ENCODE data around the gene KIAA0513. TPM values are rescaled to one million over a fixed set of nuclear protein-coding genes. Genes with fewer than 3 reads are reported as not detected.

Gene KIAA0513
- total and polyA plus RNA-seq, 9 donors: 2.8 to 12.8 (median 7.1) TPM

DNA sequence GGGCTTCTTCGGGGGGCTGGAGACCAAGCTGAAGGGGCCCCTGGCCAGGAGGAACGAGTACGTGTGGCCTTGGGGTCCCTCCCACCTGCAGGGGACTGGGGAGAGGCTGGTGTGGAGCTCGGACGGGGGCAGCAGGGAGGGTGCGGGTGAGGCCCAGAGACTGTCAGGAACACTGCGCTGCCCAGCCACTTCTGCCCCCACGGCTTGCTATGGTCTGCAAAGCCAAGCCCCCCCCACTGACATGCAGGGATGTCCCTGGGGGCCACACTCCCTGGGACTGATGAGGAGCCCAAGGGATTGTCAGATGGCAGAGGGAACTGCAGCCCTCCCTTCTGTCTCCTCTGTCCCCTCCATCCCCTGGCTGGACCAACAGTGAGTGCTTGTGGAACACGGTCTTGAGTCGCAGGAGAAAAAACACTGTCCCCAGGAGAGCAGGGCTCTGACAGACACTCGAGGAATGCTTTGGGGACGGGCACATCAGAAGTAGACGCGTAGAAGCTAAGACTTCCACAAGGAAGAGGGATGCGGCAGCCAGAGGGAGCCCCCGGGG lies 50.1 kb downstream of the KIAA0513 start:
- WGBS, 3 donors: 88 to 91% (median 89%) methylated on average over 16 of the region's 16 CpGs

DNA sequence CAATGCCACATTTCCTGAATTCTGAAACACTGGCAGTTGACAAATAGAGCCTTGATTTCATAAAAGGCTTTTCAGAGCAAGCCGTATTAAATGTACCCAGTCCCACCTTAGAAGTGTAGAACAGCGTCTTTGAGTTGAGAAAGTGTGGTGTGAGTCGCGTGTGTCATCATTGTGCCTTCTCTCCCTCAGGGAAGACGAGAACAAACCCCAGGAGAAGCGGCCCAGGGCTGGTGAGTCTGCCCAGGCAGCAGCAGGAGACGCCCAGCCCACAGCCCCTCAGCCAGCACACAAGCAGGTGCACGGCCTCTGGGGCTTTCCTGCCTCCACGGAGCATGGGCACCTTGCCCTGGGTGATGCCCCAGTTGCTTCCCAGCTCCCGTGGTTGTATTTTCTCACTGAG lies 50.6 kb downstream of the KIAA0513 start:
- H3K36me3 ChIP-seq: no peaks in the 10 kb centered on the region

More for the DNA sequence above, 50.1 kb downstream of the KIAA0513 start:
- no peaks in the 10 kb centered on the region for H3K9me3 ChIP-seq
- no peak overlapping the region for H3K4me3 ChIP-seq
- TF ChIP-seq, protein P1, sequence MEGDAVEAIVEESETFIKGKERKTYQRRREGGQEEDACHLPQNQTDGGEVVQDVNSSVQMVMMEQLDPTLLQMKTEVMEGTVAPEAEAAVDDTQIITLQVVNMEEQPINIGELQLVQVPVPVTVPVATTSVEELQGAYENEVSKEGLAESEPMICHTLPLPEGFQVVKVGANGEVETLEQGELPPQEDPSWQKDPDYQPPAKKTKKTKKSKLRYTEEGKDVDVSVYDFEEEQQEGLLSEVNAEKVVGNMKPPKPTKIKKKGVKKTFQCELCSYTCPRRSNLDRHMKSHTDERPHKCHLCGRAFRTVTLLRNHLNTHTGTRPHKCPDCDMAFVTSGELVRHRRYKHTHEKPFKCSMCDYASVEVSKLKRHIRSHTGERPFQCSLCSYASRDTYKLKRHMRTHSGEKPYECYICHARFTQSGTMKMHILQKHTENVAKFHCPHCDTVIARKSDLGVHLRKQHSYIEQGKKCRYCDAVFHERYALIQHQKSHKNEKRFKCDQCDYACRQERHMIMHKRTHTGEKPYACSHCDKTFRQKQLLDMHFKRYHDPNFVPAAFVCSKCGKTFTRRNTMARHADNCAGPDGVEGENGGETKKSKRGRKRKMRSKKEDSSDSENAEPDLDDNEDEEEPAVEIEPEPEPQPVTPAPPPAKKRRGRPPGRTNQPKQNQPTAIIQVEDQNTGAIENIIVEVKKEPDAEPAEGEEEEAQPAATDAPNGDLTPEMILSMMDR (IDR thresholded peaks at IDR 0.05): no peak
- TF ChIP-seq EP300 (IDR thresholded peaks at IDR 0.05) (no peak), POLR2A (IDR thresholded peaks at IDR 0.05) (no peak)
- H3K4me1 ChIP-seq (ENCODE audit: insufficient read depth): no peaks in the 10 kb centered on the region
- no peak overlapping the region for H3K27ac ChIP-seq
- intact Hi-C loops (cut with DNase I): no loop called here
- DNase-seq: no peak
- H3K27me3 ChIP-seq: no peaks in the 10 kb centered on the region
- H3K36me3 ChIP-seq: no peaks in the 10 kb centered on the region

DNA sequence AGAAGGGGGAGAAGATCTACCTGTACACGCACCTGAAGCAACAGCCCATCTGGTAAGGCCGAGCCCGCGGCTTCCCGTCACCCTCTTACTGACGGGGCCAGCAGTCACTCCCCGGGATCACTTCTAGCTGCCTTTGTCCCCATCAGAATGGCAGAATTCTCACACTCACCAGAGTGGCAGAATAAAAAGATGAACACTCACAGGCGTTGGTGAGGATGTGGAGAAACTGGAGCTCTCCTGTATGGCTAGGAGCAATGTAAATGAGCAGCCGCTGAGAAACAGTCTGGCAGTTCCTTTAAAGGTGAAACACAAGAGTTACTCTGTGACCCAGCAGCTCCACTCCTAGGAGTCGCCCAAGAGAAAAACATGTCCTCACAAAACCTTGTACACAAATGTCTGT lies 51.4 kb downstream of the KIAA0513 start:
- Histone ChIP-seq H3K36me3 (no peaks in the 10 kb centered on the region), H3K4me1 (ENCODE audit: insufficient read depth) (no peaks in the 10 kb centered on the region), H3K4me3 (no peak overlapping the region), H3K9me3 (no peaks in the 10 kb centered on the region), H3K27ac (no peak overlapping the region), H3K27me3 (no peaks in the 10 kb centered on the region)
- TF ChIP-seq POLR2A (IDR thresholded peaks at IDR 0.05) (no peak), EP300 (IDR thresholded peaks at IDR 0.05) (no peak)
- TF ChIP-seq, protein P1 (IDR thresholded peaks at IDR 0.05): no peak
- WGBS, 3 donors: 97 to 98% (median 98%) methylated on average over 10 of the region's 10 CpGs
- intact Hi-C loops (cut with DNase I): no loop called here
- DNase-seq: no peak

More for the DNA sequence above, 50.6 kb downstream of the KIAA0513 start:
- H3K27me3 ChIP-seq: no peaks in the 10 kb centered on the region
- H3K4me3 ChIP-seq: no peak overlapping the region
- 86 to 95% (median 93%) methylated on average over 10 of the region's 10 CpGs for WGBS, 3 donors
- intact Hi-C loops (cut with DNase I): no loop called here
- no peaks in the 10 kb centered on the region for H3K4me1 ChIP-seq (ENCODE audit: insufficient read depth)
- no peak for DNase-seq
- no peak overlapping the region for H3K27ac ChIP-seq
- TF ChIP-seq, protein P1 (IDR thresholded peaks at IDR 0.05): no peak
- TF ChIP-seq POLR2A (IDR thresholded peaks at IDR 0.05): no peak
- no peak for TF ChIP-seq EP300 (IDR thresholded peaks at IDR 0.05)
- no peaks in the 10 kb centered on the region for H3K9me3 ChIP-seq

DNA sequence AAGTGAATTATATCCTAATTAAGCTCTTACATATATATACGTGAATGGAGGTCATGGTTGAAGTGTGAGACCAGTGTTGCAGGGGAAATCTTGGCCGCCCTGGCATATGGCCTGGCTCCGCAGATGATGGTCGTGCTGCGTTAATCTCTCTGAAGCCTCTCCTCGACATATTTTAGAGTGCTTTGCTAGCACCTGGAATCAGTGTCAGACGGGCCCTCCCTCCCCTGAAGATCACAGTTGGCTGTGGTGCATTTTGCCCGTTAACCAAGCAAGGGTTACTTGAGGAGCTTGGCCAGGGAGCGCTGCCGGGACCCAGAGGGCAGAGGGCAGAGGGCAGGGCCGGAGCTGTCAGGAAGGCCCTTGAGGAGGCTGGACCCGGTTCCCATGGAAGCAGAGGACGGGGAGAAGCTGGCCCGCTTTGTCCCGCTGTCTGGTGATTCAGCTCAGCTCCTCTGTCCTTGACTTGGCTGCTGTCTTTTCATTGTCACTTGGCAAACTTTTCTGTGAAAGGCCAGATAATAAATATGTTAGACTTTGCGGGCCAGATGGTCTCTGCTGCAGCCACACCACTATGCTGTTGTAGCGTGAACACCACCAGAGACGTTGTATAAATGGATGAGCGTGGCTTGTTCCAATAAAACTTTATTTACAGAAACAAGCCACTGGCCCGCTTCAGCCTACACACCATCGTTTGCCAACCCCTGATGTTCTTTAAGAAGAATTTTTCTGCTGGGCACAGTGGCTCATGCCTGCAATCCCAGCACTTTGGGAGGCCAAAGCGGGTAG lies 52.4 kb downstream of the KIAA0513 start:
- no peaks in the 10 kb centered on the region for H3K27me3 ChIP-seq
- no peak for DNase-seq
- intact Hi-C loops (cut with DNase I): no loop called here
- H3K9me3 ChIP-seq: no peaks in the 10 kb centered on the region
- H3K4me3 ChIP-seq: no peak overlapping the region
- H3K36me3 ChIP-seq: no peaks in the 10 kb centered on the region
- no peaks in the 10 kb centered on the region for H3K4me1 ChIP-seq (ENCODE audit: insufficient read depth)
- H3K27ac ChIP-seq: no peak overlapping the region
- WGBS, 3 donors: 81 to 86% (median 83%) methylated on average over 22 of the region's 22 CpGs
- TF ChIP-seq POLR2A (IDR thresholded peaks at IDR 0.05) (no peak), EP300 (IDR thresholded peaks at IDR 0.05) (no peak)

DNA sequence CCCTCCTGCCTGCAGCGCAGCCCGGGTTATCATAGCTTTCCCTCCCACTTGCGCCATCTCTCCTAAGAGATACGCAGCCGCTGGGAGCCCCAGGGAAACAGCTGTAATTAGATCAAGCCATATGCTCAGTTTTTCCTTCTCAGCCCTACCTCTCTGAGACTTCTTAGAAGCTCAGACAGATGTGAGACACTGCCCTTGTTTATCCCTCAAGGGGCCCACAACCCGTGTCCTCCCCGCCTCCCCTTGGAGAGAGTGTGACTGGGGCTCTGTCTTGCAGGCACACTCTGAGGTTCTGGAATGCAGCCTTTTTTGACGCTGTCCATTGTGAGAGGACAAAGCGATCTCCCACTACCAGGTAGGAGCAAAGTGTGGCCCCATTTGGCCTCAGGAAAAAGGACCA lies 53.4 kb downstream of the KIAA0513 start:
- no peak for DNase-seq
- WGBS, 3 donors: 84 to 87% (median 85%) methylated on average over 9 of the region's 9 CpGs
- Histone ChIP-seq H3K4me3 (no peak overlapping the region), H3K36me3 (no peaks in the 10 kb centered on the region), H3K27ac (no peak overlapping the region), H3K4me1 (ENCODE audit: insufficient read depth) (no peaks in the 10 kb centered on the region), H3K27me3 (no peaks in the 10 kb centered on the region), H3K9me3 (no peaks in the 10 kb centered on the region)
- intact Hi-C loops (cut with DNase I): no loop called here
- no peak for TF ChIP-seq EP300 (IDR thresholded peaks at IDR 0.05)
- TF ChIP-seq, protein P1 (IDR thresholded peaks at IDR 0.05): no peak
- TF ChIP-seq POLR2A (IDR thresholded peaks at IDR 0.05): no peak
